ENCODE data around the gene AMMECR1.
"Not testable (repeated sequence)": the region's sequence is repeated elsewhere in the genome, so short reads cannot be mapped to it uniquely, and the experiment has no call there.

The AMMECR1 gene

GRCh38 chrX:110171442-110171841, 146.4 kb downstream of the AMMECR1 start:
- DNase-seq (ENCODE audit: low read depth in 2 of 2) = no peak

DNA sequence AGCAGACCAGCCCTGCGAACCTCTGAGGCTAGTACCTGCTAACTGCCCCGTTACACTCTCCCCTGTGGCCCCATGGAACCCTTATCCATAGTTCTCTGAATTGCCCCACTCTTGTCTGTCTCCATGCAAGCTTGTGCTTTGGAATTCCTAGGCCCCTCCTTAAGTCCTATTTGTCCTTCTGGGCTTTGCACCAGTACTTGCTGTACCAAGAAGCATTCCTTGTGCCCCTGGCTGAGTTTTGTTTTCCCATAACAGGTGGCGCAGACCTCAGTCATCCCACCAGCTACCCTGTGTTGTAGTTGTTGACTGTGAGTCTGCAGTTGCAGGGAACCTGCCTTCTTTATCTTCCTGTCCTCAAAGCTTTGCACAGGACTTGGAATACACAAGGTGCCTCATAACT, 147.9 kb downstream of the AMMECR1 start:
- DNase-seq (ENCODE audit: low read depth in 2 of 2) = no peak

- DNase-seq (ENCODE audit: low read depth in 2 of 2) = no peak
Measured at GRCh38 chrX:110168585-110168984, 149.3 kb downstream of the AMMECR1 start.

GRCh38 chrX:110167952-110168451, 149.9 kb downstream of the AMMECR1 start:
- DNase-seq (ENCODE audit: low read depth in 2 of 2) = peak; percentile 20 to 42

GRCh38 chrX:110163488-110163887, 154.4 kb downstream of the AMMECR1 start:
- DNase-seq (ENCODE audit: low read depth in 2 of 2) = no peak

GRCh38 chrX:110162867-110163266, 155.0 kb downstream of the AMMECR1 start:
- DNase-seq (ENCODE audit: low read depth in 2 of 2) = no peak

- DNase-seq (ENCODE audit: low read depth in 2 of 2) = no peak
Measured at GRCh38 chrX:110162131-110162530, 155.8 kb downstream of the AMMECR1 start.

- DNase-seq (ENCODE audit: low read depth in 2 of 2) = no peak
Measured at GRCh38 chrX:110161361-110161686, 156.6 kb downstream of the AMMECR1 start.

- DNase-seq (ENCODE audit: low read depth in 2 of 2) = no peak
Measured at GRCh38 chrX:110159865-110160264, 158.0 kb downstream of the AMMECR1 start.

- DNase-seq (ENCODE audit: low read depth in 2 of 2) = no peak
Measured at GRCh38 chrX:110159235-110159634, 158.7 kb downstream of the AMMECR1 start.

- DNase-seq (ENCODE audit: low read depth in 2 of 2) = no peak
Measured at GRCh38 chrX:110157444-110157843, 160.4 kb downstream of the AMMECR1 start.

DNA sequence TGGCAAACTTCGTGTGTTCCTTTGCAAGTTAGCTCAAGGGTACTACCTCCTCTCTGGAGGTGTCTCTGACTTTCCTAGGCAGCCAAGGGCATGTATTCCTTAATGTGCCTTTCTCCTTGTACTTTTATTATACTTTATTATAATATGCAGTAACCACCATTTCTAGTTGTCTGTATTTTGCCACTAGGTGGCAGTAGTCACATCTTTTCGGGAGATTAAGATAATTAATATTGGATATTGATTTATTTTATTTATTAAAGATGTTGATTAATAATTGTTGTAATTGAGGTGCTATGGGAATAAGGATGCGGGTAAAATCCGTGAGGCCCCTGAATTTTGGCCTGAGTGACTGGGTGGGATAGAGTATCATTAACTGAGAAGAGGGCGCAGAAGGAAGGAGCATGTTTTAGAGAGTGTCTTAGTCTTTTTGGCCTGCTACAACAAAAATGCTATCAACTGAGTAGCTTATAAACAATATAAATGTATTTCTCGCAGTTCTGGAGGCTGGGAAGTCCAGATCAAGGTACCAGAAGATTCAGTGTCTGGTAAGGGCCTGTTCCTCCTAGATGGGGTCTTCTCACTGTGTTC, 161.6 kb downstream of the AMMECR1 start:
- DNase-seq (ENCODE audit: low read depth in 2 of 2) = no peak

- DNase-seq (ENCODE audit: low read depth in 2 of 2) = no peak
Measured at GRCh38 chrX:110155759-110156158, 162.1 kb downstream of the AMMECR1 start.

DNA sequence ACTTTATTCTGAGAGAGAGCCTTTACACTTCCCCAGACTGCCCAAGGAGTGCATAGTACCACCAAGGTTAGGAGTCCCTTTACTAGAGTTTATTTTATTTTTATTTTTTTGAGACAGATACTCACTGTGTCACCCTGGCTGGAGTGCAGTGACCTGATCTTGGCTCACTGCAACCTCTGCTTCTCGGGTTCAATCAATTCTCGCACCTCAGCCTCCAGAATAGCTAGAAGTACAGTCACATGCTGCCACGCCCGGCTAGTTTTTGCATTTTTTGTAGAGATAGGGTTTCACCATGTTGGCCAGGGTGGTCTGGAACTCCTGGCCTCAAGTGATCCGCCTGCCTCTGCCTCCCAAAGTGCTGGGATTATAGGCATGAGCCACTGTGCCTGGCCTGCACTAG, 163.6 kb downstream of the AMMECR1 start:
- not testable (repeated sequence) for DNase-seq (ENCODE audit: low read depth in 2 of 2)

- no peak for DNase-seq (ENCODE audit: low read depth in 2 of 2)
Measured at GRCh38 chrX:110153896-110154295, 164.0 kb downstream of the AMMECR1 start.

- DNase-seq (ENCODE audit: low read depth in 2 of 2) = no peak
Measured at GRCh38 chrX:110153244-110153643, 164.6 kb downstream of the AMMECR1 start.

- DNase-seq (ENCODE audit: low read depth in 2 of 2) = no peak
Measured at GRCh38 chrX:110146521-110146920, 171.4 kb downstream of the AMMECR1 start.

- no peak for DNase-seq (ENCODE audit: low read depth in 2 of 2)
Measured at GRCh38 chrX:110145854-110146253, 172.0 kb downstream of the AMMECR1 start.

DNA sequence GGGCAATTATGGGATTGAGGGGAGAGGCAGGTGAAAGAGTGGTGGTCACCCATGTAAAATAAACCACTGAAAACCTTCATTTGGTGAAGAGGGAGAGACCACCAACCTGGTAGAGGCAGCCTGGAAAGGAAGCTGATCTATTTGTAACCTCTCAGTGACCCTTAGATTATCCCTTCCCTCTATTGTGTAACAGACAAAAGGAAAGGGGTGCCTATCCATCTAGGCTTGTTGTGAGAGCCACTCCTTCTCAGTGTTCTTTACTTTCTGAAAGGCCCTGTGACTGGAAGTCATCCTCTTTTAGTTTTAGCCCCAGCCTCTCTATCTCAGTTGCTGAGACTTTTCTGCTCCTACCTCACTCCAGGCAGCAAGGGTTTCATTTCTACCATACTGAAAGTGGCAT, 172.6 kb downstream of the AMMECR1 start:
- no peak for DNase-seq (ENCODE audit: low read depth in 2 of 2)

Measured in stimulated activated CD8-positive, alpha-beta memory T cell treated with anti-CD3 and anti-CD28 coated beads, Interleukin-2, amount 100 ng/mL, for 48 hours (primary cell).